A673 (cell line): ENCODE measurements around the gene ZNF639. TPM values are rescaled to one million over a fixed set of nuclear protein-coding genes. Genes with fewer than 3 reads are reported as not detected.

ENCODE experiments used
- BruUV-seq: library from RNA; stranded (reverse); fragments of 400-500 nt; replicated peaks from 2 replicates; lab custom pipeline; 2021; lab: Mats Ljungman, UMichigan
- CTCF ChIA-PET: fragments of 300-600 bp; sonication (Branson Sonifier 250); formaldehyde crosslinking; loops from one replicate; lab custom pipeline; 2022; ENCODE audit warnings: antibody characterized with exemption; lab: Charles Lee
- POLR2A ChIA-PET: fragments of 300-600 bp; sonication (Branson Sonifier 250); formaldehyde crosslinking; loops from one replicate; lab custom pipeline; 2022; ENCODE audit warnings: antibody characterized with exemption; ENCODE audit not compliant: low non-redundant PET; lab: Charles Lee
- DNase-seq: peaks from one replicate; pipeline ENCODE4 v3.0.0-alpha.2; 2015; ENCODE audit warnings: low spot score
- H3K27ac ChIP-seq: fragments of 200-600 bp; sonication (generic); 2 replicates; pipeline ENCODE4 v1.5.1; 2016; ENCODE audit warnings: mixed run types, low read depth, mild to moderate bottlenecking, mixed read lengths, antibody characterized with exemption, low read length; ENCODE audit not compliant: poor library complexity, severe bottlenecking
- H3K27me3 ChIP-seq: fragments of 200-600 bp; sonication (generic); replicated peaks from 2 replicates; pipeline ENCODE4 v1.6.1; 2017; ENCODE audit warnings: mixed run types, low read depth, mild to moderate bottlenecking, mixed read lengths, antibody characterized with exemption, low read length; ENCODE audit not compliant: insufficient read depth, poor library complexity
- H3K36me3 ChIP-seq: fragments of 200-600 bp; sonication (generic); 2 replicates; pipeline ENCODE4 v1.6.1; 2016; ENCODE audit warnings: mixed run types, mild to moderate bottlenecking, mixed read lengths, antibody characterized with exemption, low read length; ENCODE audit not compliant: insufficient read depth, poor library complexity, severe bottlenecking
- H3K4me1 ChIP-seq: fragments of 200-600 bp; sonication (generic); 2 replicates; pipeline ENCODE4 v1.6.1; 2017; ENCODE audit warnings: mixed run types, mild to moderate bottlenecking, mixed read lengths, antibody characterized with exemption, low read length; ENCODE audit not compliant: insufficient read depth, poor library complexity, severe bottlenecking
- H3K4me3 ChIP-seq: fragments of 200-600 bp; sonication (generic); 2 replicates; pipeline ENCODE4 v1.5.1; 2016; ENCODE audit warnings: low read depth, mixed run types, mild to moderate bottlenecking, mixed read lengths, low read length; ENCODE audit not compliant: poor library complexity, severe bottlenecking
- H3K9me3 ChIP-seq: fragments of 200-600 bp; sonication (generic); 2 replicates; pipeline ENCODE4 v1.6.1; 2016; ENCODE audit warnings: mixed run types, low read depth, mild to moderate bottlenecking, mixed read lengths, antibody characterized with exemption, low read length; ENCODE audit not compliant: poor library complexity, severe bottlenecking
- CTCF ChIP-seq: fragments of 300-800, 200-600 bp; sonication (generic); conservative IDR thresholded peaks from 2 replicates; pipeline ENCODE4 v1.5.1; 2017; ENCODE audit warnings: low read depth, mild to moderate bottlenecking, antibody characterized with exemption, low read length, moderate library complexity, mixed read lengths
- EZH2 ChIP-seq: fragments of 200-600 bp; sonication (generic); IDR thresholded peaks from 2 replicates; pipeline ENCODE4 v1.6.1; 2017; ENCODE audit warnings: borderline replicate concordance, low read depth, mild to moderate bottlenecking, mixed read lengths, antibody characterized with exemption, low read length; ENCODE audit not compliant: poor library complexity, severe bottlenecking
- intact Hi-C: fragments of 100-400 bp; cut with micrococcal nuclease; formaldehyde crosslinking; loops from one replicate; pipeline ENCODE4 v1.10.0; 2022; ENCODE audit not compliant: unreplicated experiment
- total RNA-seq: library from RNA; stranded (reverse); gene quantifications from 2 replicates; pipeline ENCODE4 v1.2.3, GENCODE V29; 2021

ZNF639 gene
- total RNA-seq, 1 experiment from 2014 or later: 47.4 TPM

GRCh38 chr3:179308001-179308400, 14.8 kb upstream of the ZNF639 start:
- H3K27ac ChIP-seq: no peak overlapping the region
- H3K9me3 ChIP-seq: no peaks in the 10 kb centered on the region
- no peaks in the 10 kb centered on the region for H3K36me3 ChIP-seq
- no peaks in the 10 kb centered on the region for H3K27me3 ChIP-seq
- ChIA-PET POLR2A (no interaction called here), CTCF (no interaction called here)
- no TSS peak for BruUV-seq
- H3K4me3 ChIP-seq: no peak overlapping the region
- DNase-seq: no peak
- intact Hi-C loops: no loop called here
- H3K4me1 ChIP-seq: no peaks in the 10 kb centered on the region
- TF ChIP-seq EZH2 (no peak), CTCF (no peak)

GRCh38 chr3:179309225-179310078, 13.4 kb upstream of the ZNF639 start:
- BruUV-seq: no TSS peak
- no peak for DNase-seq
- CTCF ChIA-PET: no interaction called here

GRCh38 chr3:179318876-179319275, 4.0 kb upstream of the ZNF639 start:
- POLR2A ChIA-PET: no interaction called here
- H3K4me1 ChIP-seq: peaks cover 11% of the 10 kb centered on the region
- H3K9me3 ChIP-seq: no peaks in the 10 kb centered on the region
- H3K27ac ChIP-seq: no peak overlapping the region
- no peaks in the 10 kb centered on the region for H3K36me3 ChIP-seq
- BruUV-seq: no TSS peak
- intact Hi-C loops: loop anchor here (1.0 to 5.0 kb wide), 3 partner anchors 214 to 882 kb away; no protein-coding TSS in a partner anchor
- no peaks in the 10 kb centered on the region for H3K27me3 ChIP-seq
- H3K4me3 ChIP-seq: no peak overlapping the region
- CTCF ChIA-PET: no interaction called here
- no peak for TF ChIP-seq EZH2
- TF ChIP-seq CTCF: no peak
- no peak for DNase-seq

More at GRCh38 chr3:179309225-179310078, 13.4 kb upstream of the ZNF639 start:
- Histone ChIP-seq H3K4me3 (no peak overlapping the region), H3K9me3 (no peaks in the 10 kb centered on the region), H3K27me3 (no peaks in the 10 kb centered on the region), H3K27ac (no peak overlapping the region), H3K36me3 (no peaks in the 10 kb centered on the region), H3K4me1 (no peaks in the 10 kb centered on the region)
- intact Hi-C loops: no loop called here
- POLR2A ChIA-PET: no interaction called here
- TF ChIP-seq CTCF (no peak), EZH2 (no peak)
